B cell (primary cell): ENCODE measurements around the gene CRYBA4. TPM values are rescaled to one million over a fixed set of nuclear protein-coding genes. Genes with fewer than 3 reads are reported as not detected.

Experiments used
- ATAC-seq: fragments of 200-7000 bp; cut with Tn5 transposase; one replicate; pipeline ENCODE4 v1.10.0; 2021; ENCODE audit warnings: low read depth, mild to moderate bottlenecking, moderate number of reproducible peaks, moderate library complexity
- CTCF ChIA-PET: fragments of 350-600 bp; sonication (Branson Sonifier 250); formaldehyde crosslinking; loops from one replicate; lab custom pipeline; 2021; ENCODE audit warnings: antibody characterized with exemption, inconsistent platforms; lab: Charles Lee
- POLR2A ChIA-PET: fragments of 350-600 bp; sonication (Branson Sonifier 250); formaldehyde crosslinking; loops from one replicate; lab custom pipeline; 2021; ENCODE audit warnings: antibody characterized with exemption; lab: Charles Lee
- DNase-seq: peaks from one replicate; pipeline ENCODE4 v3.0.0; 2013
- H2AFZ ChIP-seq: 2 replicates; pipeline ENCODE4 v1.6.1; 2012; ENCODE audit warnings: mild to moderate bottlenecking, low read depth, low read length; ENCODE audit not compliant: insufficient read depth, poor library complexity, severe bottlenecking
- H3K27ac ChIP-seq, 2 donors: 1 replicate in 1 of 2; 2 replicates in 1 of 2; pipeline ENCODE4 v1.5.1; 2012 to 2013; ENCODE audit warnings: low read length in 2 of 2, mild to moderate bottlenecking in 2 of 2, moderate library complexity in 1 of 2
- H3K27me3 ChIP-seq, 4 experiments: fragments of 200-600 bp in 1 of 4; sonication (generic) in 1 of 4; replicated peaks in 1 of 4; 1 replicate in 2 of 4; 2 replicates in 2 of 4; pipeline versions ENCODE4 v1.6.1 to v1.7.0; 2013 to 2016; ENCODE audit warnings: low read length in 3 of 4, mild to moderate bottlenecking in 2 of 4, mixed read lengths in 1 of 4, moderate library complexity in 1 of 4; ENCODE audit not compliant: insufficient read depth in 4 of 4, control insufficient read depth in 3 of 4; ENCODE audit errors: control extremely low read depth in 1 of 4
- H3K36me3 ChIP-seq, 2 experiments: replicated peaks in 1 of 2; 1 replicate in 1 of 2; 2 replicates in 1 of 2; pipeline versions ENCODE4 v1.6.1 to v1.7.1; 2013; ENCODE audit warnings: low read length in 1 of 2; ENCODE audit not compliant: insufficient read depth in 2 of 2, control insufficient read depth in 1 of 2; ENCODE audit errors: control extremely low read depth in 1 of 2, extremely low read depth in 1 of 2
- H3K4me1 ChIP-seq, 2 donors: fragments of 200-600 bp in 1 of 2; sonication (generic) in 1 of 2; 1 replicate in 1 of 2; 2 replicates in 1 of 2; pipeline versions ENCODE4 v1.5.1 to v1.6.1; 2013 to 2017; ENCODE audit warnings: low read length in 2 of 2; ENCODE audit not compliant: control insufficient read depth in 2 of 2, insufficient read depth in 2 of 2
- H3K4me2 ChIP-seq: replicated peaks from 2 replicates; pipeline ENCODE3; 2012; ENCODE audit warnings: mild to moderate bottlenecking, low read depth, low read length; ENCODE audit not compliant: poor library complexity, severe bottlenecking
- H3K4me3 ChIP-seq, 5 experiments: fragments of 200-600 bp in 1 of 5; sonication (generic) in 1 of 5; 1 replicate in 3 of 5; 2 replicates in 2 of 5; pipeline versions ENCODE4 v1.5.1 to v1.7.0; 2011 to 2016; ENCODE audit warnings: low read length in 4 of 5, mild to moderate bottlenecking in 4 of 5, low read depth in 2 of 5, control low read depth in 1 of 5, moderate library complexity in 1 of 5; ENCODE audit not compliant: insufficient read depth in 1 of 5; ENCODE audit errors: control extremely low read depth in 1 of 5, extremely low read depth in 1 of 5
- H3K79me2 ChIP-seq: fragments of 200-600 bp; sonication (generic); one replicate; pipeline ENCODE4 v1.6.0; 2016; ENCODE audit warnings: low read length; ENCODE audit not compliant: control insufficient read depth, insufficient read depth
- H3K9ac ChIP-seq: fragments of 200-600 bp; sonication (generic); 2 replicates; pipeline ENCODE4 v1.6.1; 2017; ENCODE audit warnings: mild to moderate bottlenecking, low read length, moderate library complexity
- H3K9me3 ChIP-seq, 3 donors: one replicate each; pipeline versions ENCODE4 v1.6.1 to v1.7.1; 2013; ENCODE audit warnings: low read length in 2 of 3; ENCODE audit not compliant: control insufficient read depth in 2 of 3, insufficient read depth in 1 of 3; ENCODE audit errors: control extremely low read depth in 1 of 3
- H4K20me1 ChIP-seq: 2 replicates; pipeline ENCODE4 v1.6.0; 2012; ENCODE audit warnings: mild to moderate bottlenecking, low read length; ENCODE audit not compliant: insufficient read depth, control insufficient read depth, poor library complexity, severe bottlenecking
- H3K27ac Mint-ChIP-seq: one replicate; pipeline ENCODE4 v1.8.0; 2021; ENCODE audit warnings: mixed read lengths
- H3K27me3 Mint-ChIP-seq: one replicate; pipeline ENCODE4 v1.8.0; 2021; ENCODE audit warnings: mixed read lengths
- H3K4me1 Mint-ChIP-seq: one replicate; pipeline ENCODE4 v1.8.0; 2021; ENCODE audit warnings: mixed read lengths
- H3K4me3 Mint-ChIP-seq: one replicate; pipeline ENCODE4 v1.8.0; 2021; ENCODE audit warnings: mixed read lengths
- H3K9me3 Mint-ChIP-seq: one replicate; pipeline ENCODE4 v1.8.0; 2022; ENCODE audit warnings: mixed read lengths; ENCODE audit not compliant: insufficient read depth
- EZH2 ChIP-seq: IDR thresholded peaks from 2 replicates; pipeline ENCODE4 v1.6.1; 2012; ENCODE audit warnings: borderline replicate concordance, low read depth, mild to moderate bottlenecking, moderate library complexity, low read length; ENCODE audit not compliant: insufficient read depth, poor library complexity, severe bottlenecking
- WGBS: methylation state at CpG from one replicate; pipeline ENCODE4 v1.1.5; 2013; ENCODE audit warnings: missing lambda C conversion rate; ENCODE audit not compliant: insufficient coverage; 5-methylcytosine and 5-hydroxymethylcytosine counted together
- intact Hi-C: fragments of 100-400 bp; cut with micrococcal nuclease; formaldehyde crosslinking; loops from one replicate; pipeline ENCODE4 v1.10.0; 2022
- polyA plus RNA-seq: library from polyadenylated mRNA; depleted of rRNA; stranded (reverse); fragments of >200 nt; gene quantifications from 2 replicates; pipeline ENCODE4 v1.2.3, GENCODE V29; 2012
- total RNA-seq, 2 donors: library from RNA; stranded (reverse); fragments of 120-200 nt in 1 of 2; gene quantifications; 1 replicate in 1 of 2; 2 replicates in 1 of 2; pipeline versions ENCODE4 v1.2.3 to v1.2.4, GENCODE V29; 2013 to 2022
- TF ChIP-seq, protein P1 (sequence below): fragments of 200-600 bp; IDR thresholded peaks from one replicate; pipeline ENCODE4 v1.8.0; 2022; ENCODE audit warnings: antibody characterized with exemption, mild to moderate bottlenecking

The CRYBA4 gene
- total and polyA plus RNA-seq, 2 donors (not counting 1 experiment from before 2014, with no cell fraction given): not detected

DNA sequence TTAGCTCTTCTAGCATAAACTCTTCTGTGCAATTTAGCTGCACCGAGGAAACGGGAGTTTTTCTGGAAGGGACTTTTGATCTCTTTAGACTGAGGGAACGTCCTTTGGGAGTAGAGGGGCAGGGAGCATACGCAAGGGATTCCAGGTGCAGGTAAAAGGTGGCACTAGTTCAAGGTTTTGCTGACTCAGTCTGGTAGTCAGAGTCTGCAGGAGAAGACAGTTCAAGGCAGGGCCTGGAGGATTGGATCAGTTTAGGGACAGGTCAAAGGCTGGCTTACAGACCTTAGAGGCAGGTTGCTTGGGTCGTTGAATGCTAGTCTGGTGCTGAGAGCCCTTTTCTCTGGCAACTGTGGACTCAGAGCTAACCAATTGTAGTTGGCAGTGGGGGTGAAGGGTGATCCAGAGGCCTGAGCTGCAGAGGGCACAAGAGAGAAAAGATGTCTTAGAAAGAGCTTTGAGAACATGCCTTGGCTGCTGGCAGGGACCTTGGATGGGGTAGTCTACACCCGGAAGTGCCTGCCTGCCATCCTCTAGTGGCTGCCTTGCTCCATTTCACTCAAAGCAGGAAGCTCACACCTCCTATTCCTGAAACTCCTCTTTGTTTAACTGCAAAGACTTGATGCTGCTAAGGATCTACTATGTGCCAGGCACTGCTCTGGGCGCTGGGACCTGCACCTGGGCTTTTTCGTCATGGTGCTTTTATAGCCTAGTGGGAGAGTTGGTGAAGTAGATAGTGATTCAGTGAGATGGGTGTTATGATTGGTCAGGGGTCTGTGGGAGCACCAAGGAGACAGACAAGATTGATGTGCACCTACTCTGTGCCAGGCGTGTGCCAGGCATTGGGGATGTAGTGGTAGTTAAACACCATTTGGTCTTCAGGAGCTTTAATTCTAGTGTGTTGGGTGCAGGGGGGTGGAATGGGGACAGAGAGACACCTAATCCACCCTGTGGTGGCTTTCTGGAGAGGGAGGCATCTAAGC lies 52.7 kb downstream of the CRYBA4 start:
- H3K4me2 ChIP-seq: peak overlapping the region; percentile 96
- Mint-ChIP-seq H3K27me3 (no peaks in the 10 kb centered on the region), H3K9me3 (no peaks in the 10 kb centered on the region), H3K4me3 (peak overlapping the region; percentile 98), H3K27ac (peak overlapping the region; percentile 99), H3K4me1 (peaks cover 84% of the 10 kb centered on the region)
- peaks cover 45% of the 10 kb centered on the region for H4K20me1 ChIP-seq
- no peak for TF ChIP-seq EZH2
- TF ChIP-seq, protein P1, sequence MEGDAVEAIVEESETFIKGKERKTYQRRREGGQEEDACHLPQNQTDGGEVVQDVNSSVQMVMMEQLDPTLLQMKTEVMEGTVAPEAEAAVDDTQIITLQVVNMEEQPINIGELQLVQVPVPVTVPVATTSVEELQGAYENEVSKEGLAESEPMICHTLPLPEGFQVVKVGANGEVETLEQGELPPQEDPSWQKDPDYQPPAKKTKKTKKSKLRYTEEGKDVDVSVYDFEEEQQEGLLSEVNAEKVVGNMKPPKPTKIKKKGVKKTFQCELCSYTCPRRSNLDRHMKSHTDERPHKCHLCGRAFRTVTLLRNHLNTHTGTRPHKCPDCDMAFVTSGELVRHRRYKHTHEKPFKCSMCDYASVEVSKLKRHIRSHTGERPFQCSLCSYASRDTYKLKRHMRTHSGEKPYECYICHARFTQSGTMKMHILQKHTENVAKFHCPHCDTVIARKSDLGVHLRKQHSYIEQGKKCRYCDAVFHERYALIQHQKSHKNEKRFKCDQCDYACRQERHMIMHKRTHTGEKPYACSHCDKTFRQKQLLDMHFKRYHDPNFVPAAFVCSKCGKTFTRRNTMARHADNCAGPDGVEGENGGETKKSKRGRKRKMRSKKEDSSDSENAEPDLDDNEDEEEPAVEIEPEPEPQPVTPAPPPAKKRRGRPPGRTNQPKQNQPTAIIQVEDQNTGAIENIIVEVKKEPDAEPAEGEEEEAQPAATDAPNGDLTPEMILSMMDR: no peak
- peaks cover 55% of the 10 kb centered on the region for H3K79me2 ChIP-seq
- CTCF ChIA-PET: interaction anchor here (0.5 to 2.2 kb wide), 5 partner anchors 10 to 1397 kb away, joined by 3 to 18 read pairs (median 4); no protein-coding TSS in a partner anchor
- peaks cover 59 to 77% of the 10 kb centered on the region in 2 donors for H3K4me1 ChIP-seq
- ATAC-seq: no peak
- intact Hi-C loops: loop anchor here (5.0 kb wide), 1 partner anchor 1333 kb away; no protein-coding TSS in a partner anchor
- POLR2A ChIA-PET: interaction anchor here (1.1 to 2.4 kb wide), 2 partner anchors 9 to 245 kb away, joined by 3 to 5 read pairs; partner anchors contain the start of gene ASPHD2
- peaks cover 0 to 4% of the 10 kb centered on the region in 2 experiments for H3K36me3 ChIP-seq
- H3K4me3 ChIP-seq: peak overlapping the region; percentile 18 to 94 (median 86)
- H3K9me3 ChIP-seq: peaks cover 0 to 13% (median 0%) of the 10 kb centered on the region in 3 donors
- H3K27me3 ChIP-seq: no peaks in the 10 kb centered on the region
- WGBS: 62% methylated on average over 7 of the region's 9 CpGs
- H3K27ac ChIP-seq: peak overlapping the region; percentile 93 to 97
- peak; percentile 49 for DNase-seq
- H2AFZ ChIP-seq: no peak overlapping the region
- H3K9ac ChIP-seq: peak overlapping the region; percentile 87
